ENCODE measurements around the gene ZSWIM4. TPM values are rescaled to one million over a fixed set of nuclear protein-coding genes. Genes with fewer than 3 reads are reported as not detected.
"Not testable (repeated sequence)": the region's sequence is repeated elsewhere in the genome, so short reads cannot be mapped to it uniquely, and the experiment has no call there.

The ZSWIM4 gene
- polyA plus RNA-seq: 1 to 10 TPM in 1 of 3 donors, under 1 TPM in 1, not detected in 1; 0.62 to 1.2 TPM

DNA sequence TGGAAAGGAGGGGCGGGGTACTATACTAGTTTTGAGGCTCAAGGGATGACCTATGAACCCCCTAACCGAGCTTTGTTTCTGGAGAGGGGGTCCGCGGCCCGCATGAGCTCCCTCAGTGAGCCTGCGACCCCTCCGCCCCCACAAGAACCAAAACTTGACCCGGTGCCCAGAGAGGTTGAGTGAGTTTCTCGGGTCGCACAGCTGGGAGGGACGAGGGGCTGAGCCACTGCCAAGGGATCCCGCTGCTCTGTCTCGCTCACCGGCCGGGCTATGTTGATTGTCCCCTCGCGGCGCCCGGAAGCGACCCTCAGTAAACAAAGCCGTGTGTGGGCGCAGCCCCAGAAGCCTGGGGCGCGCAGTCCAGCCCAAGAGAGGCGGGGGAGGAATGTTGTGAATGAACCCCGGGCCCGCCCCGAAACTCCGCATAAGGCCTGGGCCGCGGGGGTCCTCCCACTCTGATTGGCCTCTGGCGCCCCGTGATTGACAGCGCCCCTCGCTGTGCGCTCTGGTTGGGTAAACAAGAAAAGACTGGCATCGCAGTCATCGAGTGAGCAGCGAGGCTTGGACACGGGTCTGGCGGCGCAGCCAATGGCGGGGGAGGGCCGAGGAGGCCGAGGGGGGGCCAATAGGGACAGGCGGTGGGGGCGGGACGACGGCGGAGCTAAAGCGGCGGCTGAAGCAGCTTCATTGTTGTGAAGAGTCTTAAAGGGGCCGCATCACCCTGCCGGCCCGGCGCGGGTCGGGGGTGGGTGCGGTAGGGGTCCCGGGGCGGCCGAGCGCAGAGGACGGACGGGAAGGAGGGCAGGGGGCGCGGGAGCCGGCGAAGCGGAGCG is at the start of gene ZSWIM4:
TSS of gene ZSWIM4 (plus strand) at position 687 of the 833 bp plus-strand sequence. CDS start 206 bp downstream, outside the sequence.
- DNase-seq: peak; percentile 94 to 95 (median 95)
- Mint-ChIP-seq H3K4me1 (peaks cover 32 to 38% of the 10 kb centered on the region in 2 donors), H3K4me3 (peak within 1 kb of the TSS; percentile 96 to 99 (median 97)), H3K9me3 (no peaks in the 10 kb centered on the region), H3K36me3 (no peaks in the 10 kb centered on the region), H3K27ac (peak within 1 kb of the TSS; percentile 83 to 98 (median 96)), H3K27me3 (ENCODE audit: low read depth in 3 of 3) (peaks cover 14 to 19% (median 15%) of the 10 kb centered on the region in 3 donors)

- Mint-ChIP-seq H3K27ac (peak overlapping the region; percentile 78 to 97 (median 93)), H3K9me3 (no peaks in the 10 kb centered on the region), H3K4me1 (peaks cover 26 to 35% of the 10 kb centered on the region in 2 donors), H3K4me3 (peak overlapping the region; percentile 86 to 92 (median 88)), H3K27me3 (ENCODE audit: low read depth in 3 of 3) (peaks cover 2 to 4% (median 3%) of the 10 kb centered on the region in 3 donors), H3K36me3 (no peaks in the 10 kb centered on the region)
- DNase-seq: no peak
These were observed 48.2 kb upstream of the ZSWIM4 start for GRCh38 chr19:13747098-13747453.

DNA sequence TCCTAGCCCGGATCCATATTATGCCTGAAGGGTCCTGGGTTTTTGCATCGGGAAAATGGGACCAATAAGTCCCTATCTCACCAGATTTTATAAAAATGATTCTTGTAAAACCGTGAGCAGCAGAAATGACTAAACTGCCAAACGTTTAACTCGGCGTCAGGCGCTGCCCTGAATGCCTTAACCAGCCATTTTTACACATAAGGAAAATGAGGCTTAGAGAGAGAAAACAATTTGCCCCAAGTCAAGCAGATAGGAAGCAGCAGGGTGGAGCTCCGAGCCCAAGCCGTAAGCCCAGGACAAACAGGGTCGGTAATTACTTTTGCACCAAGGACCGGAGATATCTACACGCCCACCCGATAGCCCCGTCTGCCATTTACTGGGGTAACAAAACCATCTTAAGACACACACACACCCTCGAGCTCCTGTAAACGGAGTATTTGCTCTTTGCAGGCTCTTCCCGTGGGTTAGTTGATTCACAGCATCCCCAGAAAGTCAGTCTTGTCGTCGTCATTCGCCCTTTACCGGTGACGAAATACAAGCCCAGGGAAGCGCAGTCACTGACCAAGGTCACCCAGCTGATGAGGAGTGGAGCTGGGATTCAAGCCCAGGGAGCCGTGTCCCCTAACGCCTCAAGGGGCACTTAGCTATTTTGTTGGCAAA is 46.9 kb upstream of the ZSWIM4 start:
- Mint-ChIP-seq H3K9me3 (no peaks in the 10 kb centered on the region), H3K27me3 (ENCODE audit: low read depth in 3 of 3) (peaks cover 2 to 4% (median 3%) of the 10 kb centered on the region in 3 donors), H3K4me1 (peaks cover 26 to 35% of the 10 kb centered on the region in 2 donors), H3K36me3 (peaks cover 0 to 5% (median 0%) of the 10 kb centered on the region in 3 donors), H3K27ac (peak overlapping the region; percentile 93 to 97 (median 93)), H3K4me3 (peak overlapping the region; percentile 86 to 92 (median 88))
- peak in 1 of 3 donors; percentile 16 for DNase-seq

- H3K9me3 Mint-ChIP-seq: no peaks in the 10 kb centered on the region
These were observed 43.8 kb upstream of the ZSWIM4 start for GRCh38 chr19:13751436-13751835.

GRCh38 chr19:13753622-13754021 is 41.6 kb upstream of the ZSWIM4 start:
- not testable (repeated sequence) for DNase-seq; H3K27ac Mint-ChIP-seq; H3K27me3 Mint-ChIP-seq (ENCODE audit: low read depth in 3 of 3); H3K4me3 Mint-ChIP-seq; H3K9me3 Mint-ChIP-seq
- Mint-ChIP-seq H3K36me3 (peaks cover 12 to 28% (median 16%) of the 10 kb centered on the region in 3 donors), H3K4me1 (peaks cover 15% of the 10 kb centered on the region in 2 donors)

More at GRCh38 chr19:13751436-13751835, 43.8 kb upstream of the ZSWIM4 start:
- H3K4me1 Mint-ChIP-seq: peaks cover 26 to 33% of the 10 kb centered on the region in 2 donors
- no peak for DNase-seq
- H3K4me3 Mint-ChIP-seq: no peak overlapping the region
- H3K27me3 Mint-ChIP-seq (ENCODE audit: low read depth in 3 of 3): peaks cover 2 to 4% (median 3%) of the 10 kb centered on the region in 3 donors
- H3K36me3 Mint-ChIP-seq: peaks cover 4 to 18% (median 10%) of the 10 kb centered on the region in 3 donors
- no peak overlapping the region for H3K27ac Mint-ChIP-seq

- no peak for DNase-seq
- no peaks in the 10 kb centered on the region for H3K9me3 Mint-ChIP-seq
These were observed 39.0 kb upstream of the ZSWIM4 start for GRCh38 chr19:13756210-13756609.

DNA sequence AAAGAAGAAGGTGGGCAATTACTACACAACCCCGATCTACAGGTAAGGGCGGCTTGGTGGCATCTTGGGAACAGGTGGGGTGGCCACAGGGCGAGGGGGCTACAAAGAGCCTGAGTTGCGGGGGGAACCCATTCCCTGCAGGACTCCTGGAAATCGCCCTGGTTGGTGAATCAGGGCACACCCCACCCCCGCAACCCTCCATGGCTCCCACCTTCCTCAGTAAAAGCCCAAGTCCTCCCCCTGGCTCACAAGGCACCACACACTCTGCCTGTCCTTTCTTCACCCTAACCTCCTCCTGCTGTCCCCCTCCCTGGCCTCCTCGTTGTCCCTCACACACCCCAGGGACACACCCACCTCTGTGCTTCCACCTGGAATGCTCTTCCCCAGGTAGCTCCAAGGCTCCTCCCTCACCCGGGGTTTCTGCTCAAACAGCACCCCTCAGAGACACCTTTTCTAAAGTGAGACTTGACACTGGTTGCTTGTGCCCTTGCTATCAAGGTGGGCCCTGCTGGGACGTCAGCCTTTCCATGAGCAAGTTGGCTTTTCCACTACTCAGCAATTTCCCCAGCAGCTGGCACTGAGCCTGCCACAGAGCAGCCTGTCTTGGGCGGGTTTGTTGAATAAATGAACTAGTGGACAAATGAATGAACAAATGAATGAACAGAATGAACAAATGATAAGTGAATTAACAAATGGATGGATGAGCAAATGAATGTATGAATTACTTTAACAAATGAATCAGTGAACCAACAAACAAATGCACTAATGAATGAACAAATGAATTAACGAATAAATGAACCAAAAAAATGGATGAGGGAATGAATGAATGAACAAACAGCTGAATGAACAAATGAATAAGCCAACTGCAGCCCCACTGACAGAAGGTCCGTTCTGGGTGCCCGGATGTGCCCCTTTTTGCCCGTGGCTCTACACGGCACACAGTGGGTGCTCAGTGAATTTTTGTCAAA is 37.2 kb upstream of the ZSWIM4 start:
- Mint-ChIP-seq H3K27me3 (ENCODE audit: low read depth in 3 of 3) (no peaks in the 10 kb centered on the region), H3K4me3 (no peak overlapping the region), H3K27ac (peak overlapping the region in 1 of 6 donors; percentile 9), H3K4me1 (peaks cover 0 to 3% of the 10 kb centered on the region in 2 donors), H3K9me3 (no peaks in the 10 kb centered on the region), H3K36me3 (peaks cover 16 to 29% (median 20%) of the 10 kb centered on the region in 3 donors)
- DNase-seq: no peak

More at GRCh38 chr19:13756210-13756609, 39.0 kb upstream of the ZSWIM4 start:
- Mint-ChIP-seq H3K27me3 (ENCODE audit: low read depth in 3 of 3) (no peaks in the 10 kb centered on the region), H3K4me3 (no peak overlapping the region), H3K4me1 (no peaks in the 10 kb centered on the region), H3K36me3 (peaks cover 12 to 28% (median 16%) of the 10 kb centered on the region in 3 donors), H3K27ac (peak overlapping the region in 1 of 6 donors; percentile 55)

DNA sequence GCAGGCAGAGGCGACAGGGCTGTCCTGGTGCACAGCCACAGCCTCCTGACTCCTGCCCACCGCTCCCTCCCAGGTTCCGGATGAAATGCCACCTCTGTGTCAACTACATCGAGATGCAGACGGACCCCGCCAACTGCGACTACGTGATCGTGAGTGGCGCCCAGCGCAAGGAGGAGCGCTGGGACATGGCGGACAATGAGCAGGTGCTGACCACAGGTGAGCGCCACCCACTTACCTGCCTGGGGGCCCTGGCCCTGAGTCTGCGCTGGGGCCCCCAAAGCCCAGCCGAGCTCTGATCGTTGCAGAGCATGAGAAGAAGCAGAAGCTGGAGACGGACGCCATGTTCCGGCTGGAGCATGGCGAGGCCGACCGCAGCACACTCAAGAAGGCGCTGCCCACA is 36.4 kb upstream of the ZSWIM4 start:
- H3K4me3 Mint-ChIP-seq: no peak overlapping the region
- H3K27me3 Mint-ChIP-seq (ENCODE audit: low read depth in 3 of 3): no peaks in the 10 kb centered on the region
- DNase-seq: no peak
- H3K27ac Mint-ChIP-seq: no peak overlapping the region
- H3K9me3 Mint-ChIP-seq: no peaks in the 10 kb centered on the region
- peaks cover 16 to 28% (median 20%) of the 10 kb centered on the region in 3 donors for H3K36me3 Mint-ChIP-seq
- H3K4me1 Mint-ChIP-seq: peaks cover 2 to 6% of the 10 kb centered on the region in 2 donors

GRCh38 chr19:13761423-13761822 is 33.8 kb upstream of the ZSWIM4 start:
- no peak for DNase-seq
- Mint-ChIP-seq H3K4me3 (no peak overlapping the region), H3K27ac (no peak overlapping the region), H3K4me1 (peaks cover 16 to 17% of the 10 kb centered on the region in 2 donors), H3K36me3 (peaks cover 10 to 15% (median 12%) of the 10 kb centered on the region in 3 donors), H3K9me3 (no peaks in the 10 kb centered on the region), H3K27me3 (ENCODE audit: low read depth in 3 of 3) (no peaks in the 10 kb centered on the region)

DNA sequence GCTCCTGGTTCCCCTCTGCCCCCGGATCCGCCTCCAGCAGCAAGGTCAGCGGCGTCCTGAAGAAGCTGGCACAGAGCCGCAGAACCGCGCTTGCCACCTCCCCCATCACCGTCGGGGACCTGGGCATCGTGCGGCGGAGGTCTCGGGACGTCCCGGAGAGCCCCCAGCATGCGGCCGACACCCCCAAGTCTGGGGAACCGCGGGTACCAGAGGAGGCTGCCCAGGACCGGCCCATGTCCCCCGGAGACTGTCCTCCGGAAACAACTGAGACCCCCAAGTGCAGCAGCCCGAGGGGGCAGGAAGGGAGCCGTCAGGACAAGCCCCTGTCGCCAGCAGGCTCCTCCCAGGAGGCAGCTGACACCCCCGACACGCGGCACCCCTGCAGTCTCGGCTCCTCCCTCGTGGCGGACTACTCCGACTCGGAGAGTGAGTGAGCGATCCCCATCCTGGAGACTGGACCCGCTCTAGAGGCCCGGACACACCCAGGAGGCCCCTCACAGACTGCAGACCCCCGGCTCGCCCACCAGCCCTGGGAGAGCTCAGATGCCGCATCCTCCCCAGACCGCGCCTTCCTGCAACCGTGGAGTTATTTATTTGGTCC is 32.5 kb upstream of the ZSWIM4 start:
- Mint-ChIP-seq H3K4me1 (peaks cover 16 to 17% of the 10 kb centered on the region in 2 donors), H3K27me3 (ENCODE audit: low read depth in 3 of 3) (no peaks in the 10 kb centered on the region), H3K36me3 (peaks cover 9 to 11% (median 9%) of the 10 kb centered on the region in 3 donors), H3K9me3 (no peaks in the 10 kb centered on the region), H3K4me3 (peak overlapping the region in 1 of 5 donors; percentile 52), H3K27ac (no peak overlapping the region)
- no peak for DNase-seq

GRCh38 chr19:13763265-13763664 is 32.0 kb upstream of the ZSWIM4 start:
- Mint-ChIP-seq H3K4me3 (peak overlapping the region in 4 of 5 donors; percentile 74 to 87 (median 78)), H3K4me1 (peaks cover 16 to 17% of the 10 kb centered on the region in 2 donors), H3K36me3 (peaks cover 7 to 11% (median 10%) of the 10 kb centered on the region in 3 donors), H3K27ac (peak overlapping the region in 1 of 6 donors; percentile 55), H3K9me3 (no peaks in the 10 kb centered on the region), H3K27me3 (ENCODE audit: low read depth in 3 of 3) (no peaks in the 10 kb centered on the region)
- no peak for DNase-seq

DNA sequence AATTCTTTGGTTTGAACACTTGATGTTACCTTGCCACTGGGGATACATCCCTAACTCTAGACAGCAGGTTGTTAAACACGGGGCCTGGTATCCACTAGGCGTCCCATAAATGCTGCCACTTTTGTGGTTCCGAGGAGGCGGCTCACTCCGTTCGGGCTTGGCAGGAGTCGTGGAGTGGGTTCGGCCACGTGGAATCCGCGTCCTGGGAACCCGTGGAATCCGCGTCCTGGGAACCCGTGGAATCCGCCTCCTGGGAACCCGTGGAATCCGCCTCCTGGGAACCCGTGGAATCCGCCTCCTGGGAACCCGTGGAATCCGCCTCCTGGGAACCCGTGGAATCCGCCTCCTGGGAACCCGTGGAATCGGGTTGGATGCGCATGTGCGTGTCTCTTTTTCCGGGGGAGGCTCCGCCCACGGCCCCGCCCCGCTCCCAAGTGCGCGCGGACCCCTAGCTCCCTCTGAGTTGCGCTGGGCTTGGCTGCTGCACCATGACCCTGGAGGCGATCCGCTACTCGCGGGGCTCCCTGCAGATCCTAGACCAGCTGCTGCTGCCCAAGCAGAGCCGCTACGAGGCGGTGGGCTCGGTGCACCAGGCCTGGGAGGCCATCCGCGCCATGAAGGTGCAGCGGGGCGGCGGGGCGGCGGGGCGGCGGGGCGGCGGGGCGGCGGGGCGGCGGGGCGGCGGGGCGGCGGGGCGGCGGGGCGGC is 31.0 kb upstream of the ZSWIM4 start, which contains the start of gene MRI1:
TSS of gene MRI1 (plus strand) at position 422 of the 707 bp plus-strand sequence. CDS start at position 489, 67 bp downstream.
- DNase-seq: peak; percentile 54 to 61 (median 61)
- Mint-ChIP-seq H3K27ac (peak within 1 kb of the TSS in 5 of 6 donors; percentile 62 to 91 (median 77)), H3K27me3 (ENCODE audit: low read depth in 3 of 3) (no peaks in the 10 kb centered on the region), H3K9me3 (no peaks in the 10 kb centered on the region), H3K36me3 (peaks cover 4 to 8% (median 7%) of the 10 kb centered on the region in 3 donors), H3K4me3 (peak within 1 kb of the TSS; percentile 85 to 88 (median 87)), H3K4me1 (peaks cover 16 to 17% of the 10 kb centered on the region in 2 donors)

Measured in immature natural killer cell (primary cell).